ENCODE results near the gene RBM28. TPM values are rescaled to one million over a fixed set of nuclear protein-coding genes. Genes with fewer than 3 reads are reported as not detected.

The RBM28 gene
- polyA plus RNA-seq, 3 donors: 44.7 to 60.6 (median 54.0) TPM

GRCh38 chr7:128380483-128381106 is 36.9 kb upstream of the RBM28 start:
- no peak for DNase-seq

GRCh38 chr7:128379900-128380479 is 36.3 kb upstream of the RBM28 start:
- DNase-seq: no peak

GRCh38 chr7:128378637-128379036 is 34.9 kb upstream of the RBM28 start:
- DNase-seq: no peak

GRCh38 chr7:128376077-128376476 is 32.4 kb upstream of the RBM28 start:
- DNase-seq: no peak

- no peak for DNase-seq
Measured at GRCh38 chr7:128374041-128374440, 30.3 kb upstream of the RBM28 start.

- no peak for DNase-seq
Measured at GRCh38 chr7:128373606-128374005, 29.9 kb upstream of the RBM28 start.

GRCh38 chr7:128370491-128370890 is 26.8 kb upstream of the RBM28 start:
- DNase-seq: no peak

GRCh38 chr7:128366986-128367385 is 23.3 kb upstream of the RBM28 start:
- no peak for DNase-seq

GRCh38 chr7:128366300-128366699 is 22.6 kb upstream of the RBM28 start:
- no peak for DNase-seq

GRCh38 chr7:128365432-128365831 is 21.7 kb upstream of the RBM28 start:
- DNase-seq: no peak

- no peak for DNase-seq
Measured at GRCh38 chr7:128364166-128364870, 20.6 kb upstream of the RBM28 start.

GRCh38 chr7:128363261-128363721 is 19.6 kb upstream of the RBM28 start:
- DNase-seq: no peak

GRCh38 chr7:128362670-128363069 is 19.0 kb upstream of the RBM28 start:
- no peak for DNase-seq

- no peak for DNase-seq
Measured at GRCh38 chr7:128361411-128362379, 18.0 kb upstream of the RBM28 start, which contains the start of gene PRRT4. Gene PRRT4 (minus strand): TSS chr7:128361690.

- no peak for DNase-seq
Measured at GRCh38 chr7:128360359-128360678, 16.6 kb upstream of the RBM28 start.

- no peak for DNase-seq
Measured at GRCh38 chr7:128359939-128360338, 16.2 kb upstream of the RBM28 start.

GRCh38 chr7:128359336-128359735 is 15.6 kb upstream of the RBM28 start:
- no peak for DNase-seq

GRCh38 chr7:128358233-128358632 is 14.5 kb upstream of the RBM28 start:
- DNase-seq: no peak

- no peak for DNase-seq
Measured at GRCh38 chr7:128357217-128357613, 13.5 kb upstream of the RBM28 start.

- DNase-seq: no peak
Measured at GRCh38 chr7:128356546-128357216, 13.0 kb upstream of the RBM28 start.

- no peak for DNase-seq
Measured at GRCh38 chr7:128353610-128354009, 9.9 kb upstream of the RBM28 start.

GRCh38 chr7:128353189-128353588 is 9.5 kb upstream of the RBM28 start:
- no peak for DNase-seq
